ENCODE results near the gene PDIA5. TPM values are rescaled to one million over a fixed set of nuclear protein-coding genes. Genes with fewer than 3 reads are reported as not detected.

The PDIA5 gene
- total RNA-seq, 1 donor from 2014 or later = 44.2 TPM

DNA sequence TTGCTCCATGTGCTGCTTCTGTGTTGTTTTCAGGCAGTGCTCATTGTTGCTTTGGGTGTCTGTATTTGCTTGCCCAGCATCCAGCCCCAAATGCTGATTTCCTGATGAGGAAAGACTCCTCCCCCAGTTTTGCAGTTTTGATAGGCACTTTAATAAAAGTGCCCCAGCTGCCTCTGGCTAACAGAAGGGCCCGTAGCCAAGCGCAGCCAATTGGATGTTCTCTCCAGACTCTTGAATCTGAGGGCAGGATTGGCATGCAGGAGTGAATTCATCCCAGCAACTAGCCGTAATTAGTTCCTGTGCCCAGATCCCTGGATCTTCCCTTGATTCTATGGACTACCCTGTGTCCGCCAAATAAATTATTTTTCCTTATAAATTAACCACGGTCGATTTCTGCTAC is 24.4 kb upstream of the PDIA5 start:
- no peak for DNase-seq (ENCODE audit: low spot score)

DNA sequence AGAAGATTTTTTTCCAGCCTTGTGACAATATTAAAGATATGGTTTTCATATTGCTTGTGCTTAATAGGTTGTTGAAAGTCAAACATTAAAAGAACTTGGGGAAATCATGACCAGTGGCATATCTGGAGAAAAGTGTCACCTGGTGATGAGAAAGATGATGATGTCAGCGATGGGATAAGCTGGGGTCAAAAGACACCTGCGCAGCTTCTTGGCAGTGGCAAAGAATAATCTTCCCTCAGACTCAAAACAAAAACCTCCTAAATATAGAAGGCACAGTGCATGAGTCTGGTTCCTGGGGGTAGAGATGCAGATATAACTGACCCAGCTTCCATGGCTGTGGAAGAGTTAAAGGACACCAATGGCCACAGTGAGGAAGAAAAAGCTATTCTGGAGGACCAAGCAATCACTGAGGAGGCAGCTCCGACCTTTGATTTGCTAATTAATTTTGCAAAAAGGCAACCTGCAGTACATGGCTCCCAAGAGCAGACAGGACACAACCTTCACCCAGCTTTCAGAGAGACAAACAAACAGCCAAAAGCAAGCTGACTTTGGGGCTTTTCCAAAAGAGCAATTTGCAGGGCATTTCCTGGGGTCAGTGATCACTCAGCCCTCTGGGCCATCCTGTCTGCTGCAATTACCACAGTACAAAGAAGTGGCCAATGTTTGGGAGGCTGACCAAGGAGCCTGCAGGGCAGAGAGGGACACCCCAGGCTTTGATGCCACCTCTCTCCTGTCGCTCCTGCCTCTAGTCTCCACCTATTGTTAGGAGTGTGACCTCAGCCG is 21.7 kb upstream of the PDIA5 start:
- no peak for DNase-seq (ENCODE audit: low spot score)

DNA sequence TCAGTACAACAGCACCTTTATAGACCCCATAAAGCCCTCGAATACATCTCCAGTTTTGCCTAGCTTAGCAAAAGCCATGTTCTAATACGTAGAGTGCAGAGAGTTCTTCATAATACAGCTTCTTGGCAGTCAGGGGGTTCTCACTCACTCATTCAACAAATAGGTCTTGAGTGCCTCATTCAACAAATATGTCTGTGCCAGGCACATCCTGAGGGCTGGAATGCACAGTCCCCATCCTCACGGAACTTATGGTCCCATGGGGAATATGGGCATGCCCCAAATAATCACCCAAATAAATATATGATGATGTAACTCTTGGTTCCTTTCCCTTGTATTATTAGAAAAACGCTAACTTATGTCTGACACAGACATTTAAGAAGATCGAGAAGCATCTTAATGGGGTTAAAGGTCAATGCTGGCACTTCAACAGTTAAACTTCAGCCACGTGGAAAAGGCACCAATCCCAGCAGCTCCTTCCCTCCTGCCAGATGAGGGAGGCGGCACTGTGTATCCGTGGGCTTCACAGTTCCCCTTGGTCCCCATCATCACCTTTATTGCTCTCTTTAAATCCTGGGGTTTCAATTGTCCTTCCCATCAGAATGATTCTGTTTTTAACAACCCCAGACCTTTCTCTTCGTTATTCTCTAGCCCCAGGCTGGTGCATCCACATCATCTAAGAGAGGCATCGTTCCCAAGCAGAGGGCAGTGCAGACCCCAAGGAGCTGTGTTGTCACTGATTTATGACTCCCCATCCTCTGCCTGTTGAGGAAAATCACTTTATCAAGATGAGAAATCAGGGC is 20.4 kb upstream of the PDIA5 start:
- DNase-seq (ENCODE audit: low spot score) = no peak

GRCh38 chr3:123047062-123047319 is 19.8 kb upstream of the PDIA5 start:
- no peak for DNase-seq (ENCODE audit: low spot score)

- no peak for DNase-seq (ENCODE audit: low spot score)
Measured at GRCh38 chr3:123048480-123049237, 18.2 kb upstream of the PDIA5 start.

- no peak for DNase-seq (ENCODE audit: low spot score)
Measured at GRCh38 chr3:123050666-123051065, 16.2 kb upstream of the PDIA5 start.

DNA sequence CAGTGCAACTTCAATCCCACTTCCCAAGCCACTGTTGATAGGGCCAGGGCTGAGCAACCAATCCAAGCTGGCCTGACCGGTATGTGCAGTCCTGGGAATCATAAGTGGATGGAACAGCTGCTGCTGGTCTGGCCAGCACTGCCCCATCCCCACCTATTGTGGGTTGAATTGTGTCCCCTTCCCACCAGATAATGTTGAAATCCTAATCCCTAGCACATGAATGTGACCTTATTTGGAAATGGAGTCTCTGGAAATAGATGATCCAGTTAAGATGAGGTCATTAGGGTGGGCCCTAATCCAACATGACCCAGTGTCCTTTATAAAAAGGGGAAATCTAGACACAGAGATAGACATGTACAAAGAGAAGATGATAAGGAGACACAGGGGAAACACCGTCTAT is 13.7 kb upstream of the PDIA5 start:
- DNase-seq (ENCODE audit: low spot score) = no peak

DNA sequence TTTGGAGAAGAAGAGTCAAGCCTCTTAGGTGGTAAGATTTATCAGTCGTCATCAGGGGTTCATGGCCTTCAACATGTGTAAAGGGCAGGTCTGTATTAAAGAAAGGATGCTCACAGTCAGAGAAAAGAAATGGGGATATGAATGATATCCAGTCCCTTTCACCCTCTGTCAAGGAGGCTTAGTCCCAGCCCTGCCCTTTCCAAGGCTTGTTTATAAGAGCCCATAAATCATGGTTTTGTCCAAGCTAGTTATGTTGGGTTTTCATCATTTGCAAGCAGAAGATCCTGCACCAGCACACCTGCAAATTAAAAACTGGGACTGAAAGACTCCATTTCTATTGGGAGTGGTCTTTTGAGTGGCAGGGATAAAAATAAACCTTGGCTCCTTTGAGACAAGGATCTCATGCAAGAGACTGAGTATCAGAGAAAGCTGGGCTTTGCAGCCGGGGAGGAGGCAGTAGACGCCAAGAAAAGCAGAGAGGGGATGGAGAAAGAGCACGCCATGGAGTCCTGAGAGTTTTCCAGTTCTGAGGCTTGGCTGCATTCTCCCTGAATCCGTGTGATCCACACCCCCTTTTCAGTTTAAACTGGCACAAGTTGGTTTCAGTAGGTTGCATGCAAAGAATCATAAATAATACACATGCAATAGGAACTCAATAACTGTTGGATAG is 12.6 kb upstream of the PDIA5 start:
- DNase-seq (ENCODE audit: low spot score) = no peak

- no peak for DNase-seq (ENCODE audit: low spot score)
Measured at GRCh38 chr3:123054931-123055330, 11.9 kb upstream of the PDIA5 start.

- DNase-seq (ENCODE audit: low spot score) = no peak
Measured at GRCh38 chr3:123055352-123055751, 11.5 kb upstream of the PDIA5 start.

DNA sequence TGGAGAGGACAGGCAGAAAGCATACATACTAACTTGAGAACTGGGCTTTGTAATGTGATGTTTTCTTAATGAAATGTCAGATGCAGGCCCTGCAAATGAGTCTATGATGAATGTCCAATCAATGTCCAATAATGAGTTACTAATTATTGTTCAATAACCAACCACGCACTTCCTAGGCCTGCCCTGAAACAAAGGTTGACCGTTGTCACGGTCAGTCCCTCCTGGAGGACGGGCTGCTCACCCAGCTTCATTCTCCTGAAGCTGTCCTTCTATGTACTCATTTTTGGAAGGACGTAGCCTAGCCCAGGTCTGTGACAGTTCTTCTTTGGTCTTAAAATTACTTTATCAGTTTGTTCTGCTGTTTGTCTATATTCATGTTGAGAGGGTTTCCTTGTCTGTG is 8.3 kb upstream of the PDIA5 start:
- no peak for DNase-seq (ENCODE audit: low spot score)

DNA sequence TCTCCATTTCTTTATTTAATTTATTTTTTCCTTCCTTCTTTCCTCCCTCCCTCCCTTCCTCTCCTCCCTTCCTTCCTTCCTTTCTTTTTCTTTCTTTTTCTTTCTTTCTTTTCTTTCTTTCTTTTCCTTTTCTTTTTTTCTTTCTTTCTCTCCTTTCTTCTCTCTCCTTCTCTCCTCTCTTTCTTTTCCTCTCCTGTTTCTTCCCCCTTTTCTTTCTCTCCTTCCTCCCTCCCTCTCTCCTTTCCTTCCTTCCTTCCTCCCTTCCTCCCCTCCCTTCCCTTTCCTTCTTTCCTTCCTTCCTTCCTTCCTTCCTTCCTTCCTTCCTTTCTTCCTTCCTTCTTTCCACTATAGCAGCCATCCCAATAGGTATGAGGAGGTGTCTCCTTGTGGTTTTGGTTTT is 6.8 kb upstream of the PDIA5 start:
- DNase-seq (ENCODE audit: low spot score) = no peak

- no peak for DNase-seq (ENCODE audit: low spot score)
Measured at GRCh38 chr3:123061856-123062255, 5.0 kb upstream of the PDIA5 start.

- no peak for DNase-seq (ENCODE audit: low spot score)
Measured at GRCh38 chr3:123063034-123063433, 3.8 kb upstream of the PDIA5 start.

- no peak for DNase-seq (ENCODE audit: low spot score)
Measured at GRCh38 chr3:123064506-123064905, 2.3 kb upstream of the PDIA5 start.

GRCh38 chr3:123064914-123065313 is 1.9 kb upstream of the PDIA5 start:
- no peak for DNase-seq (ENCODE audit: low spot score)

GRCh38 chr3:123066599-123066895 is 278 bp upstream of the PDIA5 start:
- DNase-seq (ENCODE audit: low spot score) = no peak

GRCh38 chr3:123067689-123068600 is 1.1 kb downstream of the PDIA5 start:
- DNase-seq (ENCODE audit: low spot score) = no peak

GRCh38 chr3:123068601-123069381 is 2.0 kb downstream of the PDIA5 start:
- DNase-seq (ENCODE audit: low spot score) = no peak

- no peak for DNase-seq (ENCODE audit: low spot score)
Measured at GRCh38 chr3:123070510-123070909, 3.7 kb downstream of the PDIA5 start.

GRCh38 chr3:123071146-123071545 is 4.3 kb downstream of the PDIA5 start:
- no peak for DNase-seq (ENCODE audit: low spot score)
